ENCODE data around the gene SLC45A3.

DNA sequence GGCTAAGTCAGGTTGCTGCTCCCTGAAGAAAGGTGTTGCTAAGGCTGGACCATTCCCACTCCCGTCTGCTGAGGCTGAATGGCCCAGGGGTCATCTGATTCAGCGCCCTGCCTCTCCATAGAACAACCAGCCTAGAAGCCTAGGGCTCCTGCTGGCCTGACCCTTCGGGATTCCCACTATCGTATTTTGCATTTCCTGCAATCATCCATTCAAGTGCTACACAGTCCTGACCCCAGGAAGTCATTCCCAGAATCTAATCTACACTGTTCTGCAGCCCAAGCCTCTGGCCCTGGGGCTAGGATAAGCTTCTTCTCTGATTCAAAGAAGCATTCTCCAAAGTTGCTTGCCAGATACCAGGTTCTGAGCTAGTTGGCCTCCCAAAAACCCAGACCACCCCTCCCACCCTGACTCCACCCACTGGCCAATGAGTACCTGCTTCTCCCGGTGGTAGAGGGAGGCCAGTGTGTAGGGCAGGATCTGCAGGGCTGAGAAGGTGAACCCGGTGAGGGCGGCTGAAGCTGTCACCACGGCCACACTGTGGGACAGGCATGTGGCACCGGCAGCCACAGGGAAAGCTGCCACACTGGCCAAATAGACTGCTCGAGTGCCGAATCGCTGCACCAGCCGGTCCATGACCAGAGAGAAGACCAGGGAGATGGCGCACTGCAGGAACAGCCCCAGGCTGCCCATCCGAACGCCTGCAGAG is 18.7 kb downstream of the SLC45A3 start:
- TF ChIP-seq ZNF266 (tag by site-specific recombination; IDR thresholded peaks at IDR 0.05; ENCODE audit: low read depth) = no peak
- TF ChIP-seq, protein P1, sequence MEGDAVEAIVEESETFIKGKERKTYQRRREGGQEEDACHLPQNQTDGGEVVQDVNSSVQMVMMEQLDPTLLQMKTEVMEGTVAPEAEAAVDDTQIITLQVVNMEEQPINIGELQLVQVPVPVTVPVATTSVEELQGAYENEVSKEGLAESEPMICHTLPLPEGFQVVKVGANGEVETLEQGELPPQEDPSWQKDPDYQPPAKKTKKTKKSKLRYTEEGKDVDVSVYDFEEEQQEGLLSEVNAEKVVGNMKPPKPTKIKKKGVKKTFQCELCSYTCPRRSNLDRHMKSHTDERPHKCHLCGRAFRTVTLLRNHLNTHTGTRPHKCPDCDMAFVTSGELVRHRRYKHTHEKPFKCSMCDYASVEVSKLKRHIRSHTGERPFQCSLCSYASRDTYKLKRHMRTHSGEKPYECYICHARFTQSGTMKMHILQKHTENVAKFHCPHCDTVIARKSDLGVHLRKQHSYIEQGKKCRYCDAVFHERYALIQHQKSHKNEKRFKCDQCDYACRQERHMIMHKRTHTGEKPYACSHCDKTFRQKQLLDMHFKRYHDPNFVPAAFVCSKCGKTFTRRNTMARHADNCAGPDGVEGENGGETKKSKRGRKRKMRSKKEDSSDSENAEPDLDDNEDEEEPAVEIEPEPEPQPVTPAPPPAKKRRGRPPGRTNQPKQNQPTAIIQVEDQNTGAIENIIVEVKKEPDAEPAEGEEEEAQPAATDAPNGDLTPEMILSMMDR (tag by site-specific recombination; IDR thresholded peaks at IDR 0.05) = no peak
- no peak for TF ChIP-seq YY1 (tag by site-specific recombination; IDR thresholded peaks at IDR 0.05)
- TF ChIP-seq BCL11B (tag by site-specific recombination; IDR thresholded peaks at IDR 0.05; ENCODE audit: low read depth) = no peak
- no peak for TF ChIP-seq ZNF274 (IDR thresholded peaks at IDR 0.05; ENCODE audit: low read length)
- TF ChIP-seq ZNF274 (tag by site-specific recombination; IDR thresholded peaks at IDR 0.05; ENCODE audit: borderline replicate concordance) = no peak
- TF ChIP-seq, protein P2, sequence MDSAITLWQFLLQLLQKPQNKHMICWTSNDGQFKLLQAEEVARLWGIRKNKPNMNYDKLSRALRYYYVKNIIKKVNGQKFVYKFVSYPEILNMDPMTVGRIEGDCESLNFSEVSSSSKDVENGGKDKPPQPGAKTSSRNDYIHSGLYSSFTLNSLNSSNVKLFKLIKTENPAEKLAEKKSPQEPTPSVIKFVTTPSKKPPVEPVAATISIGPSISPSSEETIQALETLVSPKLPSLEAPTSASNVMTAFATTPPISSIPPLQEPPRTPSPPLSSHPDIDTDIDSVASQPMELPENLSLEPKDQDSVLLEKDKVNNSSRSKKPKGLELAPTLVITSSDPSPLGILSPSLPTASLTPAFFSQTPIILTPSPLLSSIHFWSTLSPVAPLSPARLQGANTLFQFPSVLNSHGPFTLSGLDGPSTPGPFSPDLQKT (IDR thresholded peaks at IDR 0.05; ENCODE audit: borderline replicate concordance, low read depth, low read length) = no peak
- TF ChIP-seq, protein P3, sequence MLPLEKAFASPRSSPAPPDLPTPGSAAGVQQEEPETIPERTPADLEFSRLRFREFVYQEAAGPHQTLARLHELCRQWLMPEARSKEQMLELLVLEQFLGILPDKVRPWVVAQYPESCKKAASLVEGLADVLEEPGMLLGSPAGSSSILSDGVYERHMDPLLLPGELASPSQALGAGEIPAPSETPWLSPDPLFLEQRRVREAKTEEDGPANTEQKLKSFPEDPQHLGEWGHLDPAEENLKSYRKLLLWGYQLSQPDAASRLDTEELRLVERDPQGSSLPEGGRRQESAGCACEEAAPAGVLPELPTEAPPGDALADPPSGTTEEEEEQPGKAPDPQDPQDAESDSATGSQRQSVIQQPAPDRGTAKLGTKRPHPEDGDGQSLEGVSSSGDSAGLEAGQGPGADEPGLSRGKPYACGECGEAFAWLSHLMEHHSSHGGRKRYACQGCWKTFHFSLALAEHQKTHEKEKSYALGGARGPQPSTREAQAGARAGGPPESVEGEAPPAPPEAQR (tag by site-specific recombination; IDR thresholded peaks at IDR 0.05) = no peak
- TF ChIP-seq ZBTB8A (tag by site-specific recombination; IDR thresholded peaks at IDR 0.05) = no peak
- no peak for TF ChIP-seq ZBTB1 (tag by site-specific recombination; IDR thresholded peaks at IDR 0.05)
- no peak for TF ChIP-seq KLF10 (tag by site-specific recombination; IDR thresholded peaks at IDR 0.05)
